GM12878 (cell line): Measurements from ENCODE around the gene PTPRU. TPM values are rescaled to one million over a fixed set of nuclear protein-coding genes. Genes with fewer than 3 reads are reported as not detected.

Source experiments
- BHLHE40 ChIP-seq, 2 experiments: fragments of 450-650 bp in 1 of 2; IDR thresholded peaks; 2 replicates each; pipeline ENCODE4 v1.6.1; 2011 to 2017; ENCODE audit warnings: low read depth in 2 of 2, borderline replicate concordance in 1 of 2, improper control_type of control experiment in 1 of 2, low read length in 1 of 2, mild to moderate bottlenecking in 1 of 2
- BMI1 ChIP-seq: fragments of 450-650 bp; IDR thresholded peaks from 2 replicates; pipeline ENCODE4 v1.6.1; 2016; ENCODE audit warnings: mild to moderate bottlenecking, moderate library complexity, borderline replicate concordance
- CREM ChIP-seq: IDR thresholded peaks from 2 replicates; pipeline ENCODE4 v1.6.1; 2014; ENCODE audit warnings: antibody characterized with exemption, low read depth
- HDAC2 ChIP-seq: fragments of 200-600 bp; sonication (generic); IDR thresholded peaks from 2 replicates; pipeline ENCODE4 v1.6.1; 2017
- PAX8 ChIP-seq: fragments of 450-650 bp; IDR thresholded peaks from 2 replicates; pipeline ENCODE4 v1.6.1; 2017; ENCODE audit warnings: mild to moderate bottlenecking, moderate library complexity
- RAD21 ChIP-seq: IDR thresholded peaks from 2 replicates; pipeline ENCODE4 v1.6.1; 2011; ENCODE audit warnings: mild to moderate bottlenecking, low read depth, low read length, moderate library complexity; ENCODE audit not compliant: insufficient read depth
- SRF ChIP-seq, 2 experiments: IDR thresholded peaks; 2 replicates each; pipeline ENCODE4 v1.6.1; 2011; ENCODE audit warnings: low read depth in 2 of 2, low read length in 2 of 2, mild to moderate bottlenecking in 1 of 2, moderate library complexity in 1 of 2
- STAT3 ChIP-seq: IDR thresholded peaks from 2 replicates; pipeline ENCODE4 v1.6.1; 2011; ENCODE audit warnings: low read depth, low read length, improper control_type of control experiment
- WRNIP1 ChIP-seq: IDR thresholded peaks from 2 replicates; pipeline ENCODE4 v1.6.1; 2011; ENCODE audit warnings: low read depth, low read length, improper control_type of control experiment, borderline replicate concordance
- ZZZ3 ChIP-seq: IDR thresholded peaks from 2 replicates; pipeline ENCODE4 v1.6.1; 2011; ENCODE audit warnings: low read depth; ENCODE audit not compliant: control insufficient read depth, insufficient read length
- polyA plus RNA-seq, 11 experiments: library from polyadenylated mRNA; depleted of rRNA in 4 of 11; unstranded in 6 of 11; stranded (reverse) in 5 of 11; fragments of >200 nt; fragmentation: Nextera tagmentation in 4 of 11; fragmentation: Illumina TruSeq in 1 of 11; extraction: Ambion mirVana in 4 of 11; extraction: Trizol in 1 of 11; gene quantifications; 1 replicate in 1 of 11; 2 replicates in 10 of 11; pipeline versions ENCODE4 v1.2.1 to v1.2.3, GENCODE V29; 2011 to 2016; ENCODE audit warnings: inconsistent platforms in 2 of 11, missing spikeins in 2 of 11, low read depth in 1 of 11
- total RNA-seq, 4 experiments: library from RNA; depleted of rRNA in 3 of 4; stranded (reverse); fragments of >200 nt in 3 of 4; fragmentation: Illumina TruSeq in 1 of 4; extraction: Trizol in 1 of 4; gene quantifications; 2 replicates each; pipeline versions ENCODE4 v1.2.1 to v1.2.3, GENCODE V29; 2013 to 2021
- TF ChIP-seq, protein P1 (sequence below): fragments of 450-650 bp; IDR thresholded peaks from 2 replicates; pipeline ENCODE4 v1.6.1; 2018; ENCODE audit warnings: borderline replicate concordance, mild to moderate bottlenecking; ENCODE audit not compliant: partially characterized antibody
- TF ChIP-seq, protein P2 (sequence below): fragments of 450-650 bp; conservative IDR thresholded peaks from 2 replicates; pipeline ENCODE4 v1.6.1; 2017; ENCODE audit warnings: mild to moderate bottlenecking, moderate library complexity

PTPRU gene
- total and polyA plus RNA-seq, 10 of the 15 experiments (the other 5 are each of a cell fraction or from before 2014, with no cell fraction given) = 0.04 to 2.5 (median 0.73) TPM

DNA sequence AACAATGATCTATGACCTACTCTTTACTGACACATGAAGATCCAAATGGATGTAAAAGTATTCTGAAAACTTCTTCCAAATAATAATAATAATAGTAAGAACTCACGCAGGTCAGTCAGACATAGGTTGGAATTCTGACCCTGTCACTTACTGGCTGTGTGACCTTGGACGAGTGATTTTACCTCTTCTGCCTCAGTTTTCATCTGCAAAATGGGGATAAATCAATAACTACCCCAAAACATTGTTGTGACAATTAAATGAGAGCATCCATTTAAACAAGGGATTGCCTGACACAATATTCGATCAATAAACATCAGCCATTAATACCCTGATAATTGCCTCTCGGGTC, 6.1 kb upstream of the PTPRU start (continued):
- TF ChIP-seq, protein P1, sequence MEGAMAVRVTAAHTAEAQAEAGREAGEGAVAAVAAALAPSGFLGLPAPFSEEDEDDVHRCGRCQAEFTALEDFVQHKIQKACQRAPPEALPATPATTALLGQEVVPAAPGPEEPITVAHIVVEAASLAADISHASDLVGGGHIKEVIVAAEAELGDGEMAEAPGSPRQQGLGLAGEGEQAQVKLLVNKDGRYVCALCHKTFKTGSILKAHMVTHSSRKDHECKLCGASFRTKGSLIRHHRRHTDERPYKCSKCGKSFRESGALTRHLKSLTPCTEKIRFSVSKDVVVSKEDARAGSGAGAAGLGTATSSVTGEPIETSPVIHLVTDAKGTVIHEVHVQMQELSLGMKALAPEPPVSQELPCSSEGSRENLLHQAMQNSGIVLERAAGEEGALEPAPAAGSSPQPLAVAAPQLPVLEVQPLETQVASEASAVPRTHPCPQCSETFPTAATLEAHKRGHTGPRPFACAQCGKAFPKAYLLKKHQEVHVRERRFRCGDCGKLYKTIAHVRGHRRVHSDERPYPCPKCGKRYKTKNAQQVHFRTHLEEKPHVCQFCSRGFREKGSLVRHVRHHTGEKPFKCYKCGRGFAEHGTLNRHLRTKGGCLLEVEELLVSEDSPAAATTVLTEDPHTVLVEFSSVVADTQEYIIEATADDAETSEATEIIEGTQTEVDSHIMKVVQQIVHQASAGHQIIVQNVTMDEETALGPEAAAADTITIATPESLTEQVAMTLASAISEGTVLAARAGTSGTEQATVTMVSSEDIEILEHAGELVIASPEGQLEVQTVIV = no peak
- TF ChIP-seq BHLHE40 (IDR thresholded peaks at IDR 0.05; ENCODE audit: borderline replicate concordance in 1 of 2, low read depth in 2 of 2, low read length in 1 of 2) (no peak), SRF (IDR thresholded peaks at IDR 0.05; ENCODE audit: low read depth in 2 of 2, low read length in 2 of 2) (no peak), CREM (no peak), STAT3 (no peak), WRNIP1 (no peak), HDAC2 (no peak), BMI1 (no peak), ZZZ3 (no peak), RAD21 (no peak), PAX8 (no peak)
- TF ChIP-seq, protein P2, sequence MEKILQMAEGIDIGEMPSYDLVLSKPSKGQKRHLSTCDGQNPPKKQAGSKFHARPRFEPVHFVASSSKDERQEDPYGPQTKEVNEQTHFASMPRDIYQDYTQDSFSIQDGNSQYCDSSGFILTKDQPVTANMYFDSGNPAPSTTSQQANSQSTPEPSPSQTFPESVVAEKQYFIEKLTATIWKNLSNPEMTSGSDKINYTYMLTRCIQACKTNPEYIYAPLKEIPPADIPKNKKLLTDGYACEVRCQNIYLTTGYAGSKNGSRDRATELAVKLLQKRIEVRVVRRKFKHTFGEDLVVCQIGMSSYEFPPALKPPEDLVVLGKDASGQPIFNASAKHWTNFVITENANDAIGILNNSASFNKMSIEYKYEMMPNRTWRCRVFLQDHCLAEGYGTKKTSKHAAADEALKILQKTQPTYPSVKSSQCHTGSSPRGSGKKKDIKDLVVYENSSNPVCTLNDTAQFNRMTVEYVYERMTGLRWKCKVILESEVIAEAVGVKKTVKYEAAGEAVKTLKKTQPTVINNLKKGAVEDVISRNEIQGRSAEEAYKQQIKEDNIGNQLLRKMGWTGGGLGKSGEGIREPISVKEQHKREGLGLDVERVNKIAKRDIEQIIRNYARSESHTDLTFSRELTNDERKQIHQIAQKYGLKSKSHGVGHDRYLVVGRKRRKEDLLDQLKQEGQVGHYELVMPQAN = no peak
